Loucy (cell line): ENCODE measurements around the gene MOV10L1.

Source experiments
- H2AFZ ChIP-seq: fragments of 200-600 bp; sonication (generic); 2 replicates; pipeline ENCODE4 v1.6.0; 2016; ENCODE audit warnings: antibody characterized with exemption, mild to moderate bottlenecking, low read length, moderate library complexity
- H3F3A ChIP-seq: fragments of 200-600 bp; 2 replicates; pipeline ENCODE4 v1.6.0; 2016; ENCODE audit warnings: antibody characterized with exemption, low read depth, mild to moderate bottlenecking
- H3K27me3 ChIP-seq: fragments of 200-600 bp; sonication (generic); 2 replicates; pipeline ENCODE4 v1.6.1; 2014; ENCODE audit warnings: low read length, mild to moderate bottlenecking; ENCODE audit not compliant: insufficient read depth, poor library complexity, severe bottlenecking
- H3K36me3 ChIP-seq: fragments of 200-600 bp; sonication (generic); 2 replicates; pipeline ENCODE4 v1.6.1; 2016; ENCODE audit warnings: low read length; ENCODE audit not compliant: insufficient read depth
- H3K4me1 ChIP-seq: fragments of 200-600 bp; sonication (generic); 2 replicates; pipeline ENCODE4 v1.5.1; 2014; ENCODE audit warnings: low read length, mild to moderate bottlenecking; ENCODE audit not compliant: insufficient read depth, poor library complexity, severe bottlenecking
- H3K4me2 ChIP-seq: fragments of 200-600 bp; sonication (generic); 2 replicates; pipeline ENCODE4 v1.6.0; 2014; ENCODE audit warnings: antibody characterized with exemption, low read length, low read depth, mild to moderate bottlenecking; ENCODE audit not compliant: poor library complexity, severe bottlenecking
- H3K4me3 ChIP-seq: fragments of 200-600 bp; sonication (generic); 2 replicates; pipeline ENCODE4 v1.5.1; 2014; ENCODE audit warnings: low read length, mild to moderate bottlenecking, mixed read lengths; ENCODE audit not compliant: poor library complexity, severe bottlenecking
- H3K79me2 ChIP-seq: fragments of 200-600 bp; sonication (generic); 2 replicates; pipeline ENCODE4 v1.6.1; 2014; ENCODE audit warnings: low read length; ENCODE audit not compliant: insufficient read depth
- H3K9ac ChIP-seq: fragments of 200-600 bp; sonication (generic); 2 replicates; pipeline ENCODE4 v1.6.0; 2014; ENCODE audit warnings: mild to moderate bottlenecking, low read depth, low read length, moderate library complexity; ENCODE audit not compliant: poor library complexity, severe bottlenecking
- H3K9me2 ChIP-seq: fragments of 200-600 bp; sonication (generic); replicated peaks from 2 replicates; pipeline ENCODE4 v1.6.1; 2016; ENCODE audit warnings: low read depth, low read length, mixed read lengths
- H3K9me3 ChIP-seq: fragments of 200-600 bp; sonication (generic); 2 replicates; pipeline ENCODE4 v1.6.1; 2014; ENCODE audit warnings: mild to moderate bottlenecking, antibody characterized with exemption, low read length, low read depth; ENCODE audit not compliant: insufficient read depth
- H4K20me1 ChIP-seq: fragments of 200-600 bp; sonication (generic); 2 replicates; pipeline ENCODE4 v1.6.0; 2014; ENCODE audit warnings: antibody characterized with exemption, low read length, mild to moderate bottlenecking; ENCODE audit not compliant: insufficient read depth, poor library complexity, severe bottlenecking
- EZH2phosphoT487 ChIP-seq: fragments of 200-600 bp; IDR thresholded peaks from 2 replicates; pipeline ENCODE4 v1.6.1; 2018; ENCODE audit warnings: antibody characterized with exemption, mild to moderate bottlenecking, moderate library complexity, borderline replicate concordance
- TF ChIP-seq, protein P1 (sequence below): fragments of 200-600 bp; sonication (generic); conservative IDR thresholded peaks from 2 replicates; pipeline ENCODE4 v1.5.1; 2014; ENCODE audit warnings: mild to moderate bottlenecking, antibody characterized with exemption, low read length

The MOV10L1 gene

DNA sequence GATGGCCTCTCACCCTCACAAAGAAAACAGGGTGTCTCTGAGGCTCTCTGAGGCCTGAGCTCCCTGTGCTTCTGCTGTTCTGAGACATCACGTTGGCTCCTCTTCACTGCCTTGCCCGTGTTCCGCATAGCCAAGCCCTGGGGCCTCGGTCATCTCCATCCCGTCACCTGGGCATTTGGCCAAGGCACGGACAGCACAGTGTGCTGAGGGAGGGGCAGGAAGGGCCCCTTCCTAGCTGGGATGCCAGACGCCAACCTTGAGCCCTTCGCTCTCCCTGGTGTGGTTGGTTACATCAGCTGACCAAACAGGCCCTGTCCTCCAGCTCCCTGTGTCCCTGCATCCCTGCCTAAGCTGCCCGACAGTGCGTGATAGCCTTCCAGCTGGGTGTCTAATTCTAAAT is 25.9 kb downstream of the MOV10L1 start:
- no peaks in the 10 kb centered on the region for H3K9me3 ChIP-seq
- no peak for TF ChIP-seq EZH2phosphoT487
- TF ChIP-seq, protein P1, sequence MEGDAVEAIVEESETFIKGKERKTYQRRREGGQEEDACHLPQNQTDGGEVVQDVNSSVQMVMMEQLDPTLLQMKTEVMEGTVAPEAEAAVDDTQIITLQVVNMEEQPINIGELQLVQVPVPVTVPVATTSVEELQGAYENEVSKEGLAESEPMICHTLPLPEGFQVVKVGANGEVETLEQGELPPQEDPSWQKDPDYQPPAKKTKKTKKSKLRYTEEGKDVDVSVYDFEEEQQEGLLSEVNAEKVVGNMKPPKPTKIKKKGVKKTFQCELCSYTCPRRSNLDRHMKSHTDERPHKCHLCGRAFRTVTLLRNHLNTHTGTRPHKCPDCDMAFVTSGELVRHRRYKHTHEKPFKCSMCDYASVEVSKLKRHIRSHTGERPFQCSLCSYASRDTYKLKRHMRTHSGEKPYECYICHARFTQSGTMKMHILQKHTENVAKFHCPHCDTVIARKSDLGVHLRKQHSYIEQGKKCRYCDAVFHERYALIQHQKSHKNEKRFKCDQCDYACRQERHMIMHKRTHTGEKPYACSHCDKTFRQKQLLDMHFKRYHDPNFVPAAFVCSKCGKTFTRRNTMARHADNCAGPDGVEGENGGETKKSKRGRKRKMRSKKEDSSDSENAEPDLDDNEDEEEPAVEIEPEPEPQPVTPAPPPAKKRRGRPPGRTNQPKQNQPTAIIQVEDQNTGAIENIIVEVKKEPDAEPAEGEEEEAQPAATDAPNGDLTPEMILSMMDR = no peak
- H3K4me2 ChIP-seq = no peak overlapping the region
- H3F3A ChIP-seq = no peaks in the 10 kb centered on the region
- H3K9ac ChIP-seq = no peak overlapping the region
- H4K20me1 ChIP-seq = no peaks in the 10 kb centered on the region
- H3K9me2 ChIP-seq = no peaks in the 10 kb centered on the region
- H2AFZ ChIP-seq = no peak overlapping the region
- H3K4me1 ChIP-seq = peaks cover 26% of the 10 kb centered on the region
- no peaks in the 10 kb centered on the region for H3K36me3 ChIP-seq
- no peak overlapping the region for H3K4me3 ChIP-seq
- H3K27me3 ChIP-seq = no peaks in the 10 kb centered on the region
- H3K79me2 ChIP-seq = no peaks in the 10 kb centered on the region

DNA sequence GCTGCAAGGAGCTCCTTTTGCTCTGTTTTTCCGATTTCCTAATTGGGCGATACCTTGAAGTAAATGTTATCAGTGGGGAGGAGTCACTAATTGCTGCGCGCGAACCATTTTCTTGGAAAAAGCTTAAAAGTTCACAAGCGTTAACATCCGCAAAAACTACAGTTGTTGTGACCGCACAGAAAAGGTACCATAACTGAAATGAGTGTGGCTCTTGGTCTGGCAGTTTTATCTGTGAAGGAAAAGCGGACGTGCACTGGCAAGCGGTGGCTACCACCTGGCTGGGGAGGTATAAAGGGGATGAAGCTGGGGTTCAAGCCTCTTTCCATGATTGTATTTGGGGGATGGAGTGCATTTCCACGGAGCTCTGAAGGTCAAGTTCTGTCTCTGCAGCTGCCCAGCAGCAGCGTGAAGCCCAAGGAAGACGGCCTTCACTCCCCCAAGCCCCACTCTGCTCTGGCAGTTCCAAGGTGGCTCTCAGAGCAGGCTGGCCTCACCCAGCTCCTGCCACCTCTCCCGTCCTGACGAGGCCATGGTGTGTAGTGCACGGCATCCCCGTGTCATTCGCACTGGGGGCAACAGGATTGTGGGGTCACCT is 27.5 kb downstream of the MOV10L1 start:
- Histone ChIP-seq H3K27me3 (no peaks in the 10 kb centered on the region), H3F3A (no peaks in the 10 kb centered on the region), H4K20me1 (no peaks in the 10 kb centered on the region), H3K4me3 (no peak overlapping the region), H2AFZ (no peak overlapping the region), H3K9me3 (no peaks in the 10 kb centered on the region), H3K79me2 (no peaks in the 10 kb centered on the region), H3K9ac (no peak overlapping the region), H3K9me2 (no peaks in the 10 kb centered on the region), H3K4me2 (no peak overlapping the region), H3K4me1 (peaks cover 10% of the 10 kb centered on the region), H3K36me3 (no peaks in the 10 kb centered on the region)
- TF ChIP-seq, protein P1 = no peak
- no peak for TF ChIP-seq EZH2phosphoT487

DNA sequence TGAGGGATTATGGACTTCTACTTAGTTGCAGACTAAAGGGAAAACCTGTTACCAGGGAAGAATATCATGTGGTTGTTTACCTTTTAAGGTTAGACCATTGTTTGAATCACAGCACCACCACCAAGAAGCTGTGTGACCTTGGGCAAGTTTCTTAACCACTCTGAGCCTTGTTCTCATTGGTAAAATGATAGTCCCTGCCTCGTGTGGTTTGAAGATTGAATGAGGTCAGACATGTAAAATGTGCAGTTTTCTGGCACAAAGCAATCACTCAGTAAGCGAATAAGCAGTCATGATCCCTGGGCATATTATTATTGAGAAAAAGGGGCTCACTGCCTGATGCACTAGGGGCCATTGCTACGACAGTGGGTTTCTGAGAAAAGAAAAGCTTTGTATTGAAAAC is 28.3 kb downstream of the MOV10L1 start:
- H3K79me2 ChIP-seq = no peaks in the 10 kb centered on the region
- no peak for TF ChIP-seq EZH2phosphoT487
- TF ChIP-seq, protein P1 = no peak
- no peak overlapping the region for H3K4me2 ChIP-seq
- H3K4me3 ChIP-seq = no peak overlapping the region
- H2AFZ ChIP-seq = no peak overlapping the region
- no peak overlapping the region for H3K9ac ChIP-seq
- no peaks in the 10 kb centered on the region for H3K36me3 ChIP-seq
- no peaks in the 10 kb centered on the region for H3K27me3 ChIP-seq
- peaks cover 1% of the 10 kb centered on the region for H3K4me1 ChIP-seq
- no peaks in the 10 kb centered on the region for H3K9me3 ChIP-seq
- no peaks in the 10 kb centered on the region for H3F3A ChIP-seq
- no peaks in the 10 kb centered on the region for H4K20me1 ChIP-seq
- H3K9me2 ChIP-seq = no peaks in the 10 kb centered on the region
